ENCODE results near the gene FKBP6.
"Not testable (repeated sequence)": the region's sequence is repeated elsewhere in the genome, so short reads cannot be mapped to it uniquely, and the experiment has no call there.

FKBP6 gene

GRCh38 chr7:73395538-73396503 is 67.9 kb downstream of the FKBP6 start:
- no peak for DNase-seq

- no peak for DNase-seq
Observed at GRCh38 chr7:73397521-73398281, 69.7 kb downstream of the FKBP6 start.

GRCh38 chr7:73399185-73400050 is 71.5 kb downstream of the FKBP6 start:
- DNase-seq: peak; percentile 86

- not testable (repeated sequence) for DNase-seq
Observed at GRCh38 chr7:73404860-73405259, 76.9 kb downstream of the FKBP6 start.
